ENCODE measurements around the gene ANKS1B. TPM values are rescaled to one million over a fixed set of nuclear protein-coding genes. Genes with fewer than 3 reads are reported as not detected.

Gene ANKS1B
- total RNA-seq, 1 experiment from 2014 or later, result 9.7 TPM

GRCh38 chr12:99170461-99170860, 814.3 kb downstream of the ANKS1B start:
- CTCF ChIA-PET, result no interaction called here
- intact Hi-C loops (cut with micrococcal nuclease; ENCODE audit: unreplicated experiment), result no loop called here
- ATAC-seq, result no peak

GRCh38 chr12:99170037-99170436, 814.7 kb downstream of the ANKS1B start:
- no TSS peak for BruUV-seq (replicated peaks)
- Histone ChIP-seq H3K4me3 (ENCODE audit: low read depth in 2 of 2, low read length in 2 of 2) (no peak overlapping the region), H3K4me1 (ENCODE audit: control insufficient read depth, insufficient read depth, low read length) (no peaks in the 10 kb centered on the region), H3K27me3 (ENCODE audit: control insufficient read depth, insufficient read depth, low read length) (no peaks in the 10 kb centered on the region), H3K27ac (ENCODE audit: low read length) (no peak overlapping the region), H3K9me3 (ENCODE audit: control insufficient read depth, insufficient read depth, low read depth, low read length) (no peaks in the 10 kb centered on the region), H3K36me3 (ENCODE audit: control insufficient read depth, insufficient read depth, low read length) (no peaks in the 10 kb centered on the region)
- in situ Hi-C loops (cut with HindIII; ENCODE audit: low pct_unique_long_range_greater_than_20kb, low sequenced_read_pairs) (no loop called here), intact Hi-C loops (cut with micrococcal nuclease; ENCODE audit: unreplicated experiment) (no loop called here)
- POLR2A ChIA-PET, result no interaction called here
- ATAC-seq, result no peak
- CTCF ChIA-PET, result no interaction called here
- TF ChIP-seq TCF7L2 (IDR thresholded peaks at IDR 0.05; ENCODE audit: low read depth, low read length) (no peak), REST (IDR thresholded peaks at IDR 0.05; ENCODE audit: insufficient read depth in 1 of 2, low read depth in 2 of 2, low read length in 1 of 2) (no peak), POLR2AphosphoS5 (IDR thresholded peaks at IDR 0.05; ENCODE audit: low read depth, low read length) (no peak), CTCF (IDR thresholded peaks at IDR 0.05) (no peak), SIN3A (IDR thresholded peaks at IDR 0.05; ENCODE audit: borderline replicate concordance, insufficient read depth, low read depth, low read length) (no peak)
- DNase-seq (ENCODE audit: low read depth, low spot score), result no peak

More at GRCh38 chr12:99170461-99170860, 814.3 kb downstream of the ANKS1B start:
- in situ Hi-C loops (cut with HindIII; ENCODE audit: low pct_unique_long_range_greater_than_20kb, low sequenced_read_pairs), result no loop called here
- H3K36me3 ChIP-seq (ENCODE audit: control insufficient read depth, insufficient read depth, low read length), result no peaks in the 10 kb centered on the region
- DNase-seq (ENCODE audit: low read depth, low spot score), result no peak
- H3K4me3 ChIP-seq (ENCODE audit: low read depth in 2 of 2, low read length in 2 of 2), result no peak overlapping the region
- H3K4me1 ChIP-seq (ENCODE audit: control insufficient read depth, insufficient read depth, low read length), result no peaks in the 10 kb centered on the region
- TF ChIP-seq SIN3A (IDR thresholded peaks at IDR 0.05; ENCODE audit: borderline replicate concordance, insufficient read depth, low read depth, low read length) (no peak), POLR2AphosphoS5 (IDR thresholded peaks at IDR 0.05; ENCODE audit: low read depth, low read length) (no peak), TCF7L2 (IDR thresholded peaks at IDR 0.05; ENCODE audit: low read depth, low read length) (no peak), CTCF (IDR thresholded peaks at IDR 0.05) (no peak), REST (IDR thresholded peaks at IDR 0.05; ENCODE audit: insufficient read depth in 1 of 2, low read depth in 2 of 2, low read length in 1 of 2) (no peak)
- no peaks in the 10 kb centered on the region for H3K9me3 ChIP-seq (ENCODE audit: control insufficient read depth, insufficient read depth, low read depth, low read length)
- no peaks in the 10 kb centered on the region for H3K27me3 ChIP-seq (ENCODE audit: control insufficient read depth, insufficient read depth, low read length)
- H3K27ac ChIP-seq (ENCODE audit: low read length), result no peak overlapping the region
- no TSS peak for BruUV-seq (replicated peaks)
- POLR2A ChIA-PET, result no interaction called here
